ENCODE results near the gene DYNC1LI1. TPM values are rescaled to one million over a fixed set of nuclear protein-coding genes. Genes with fewer than 3 reads are reported as not detected.

DYNC1LI1 gene
- total and polyA plus RNA-seq, 9 of the 15 experiments (the other 6 are each of a cell fraction or from before 2014, with no cell fraction given), result 21.0 to 85.4 (median 61.3) TPM

- TF ChIP-seq PCBP1 (IDR thresholded peaks at IDR 0.05; ENCODE audit: low read depth, low read length, poor library complexity, severe bottlenecking) (no peak), SOX6 (IDR thresholded peaks at IDR 0.05) (peak; percentile 6; the same call in 1 of the 2 replicates), MGA (IDR thresholded peaks at IDR 0.05) (no peak), TFE3 (CRISPR knock-in tag; IDR thresholded peaks at IDR 0.05) (no peak), TGIF2 (CRISPR knock-in tag; IDR thresholded peaks at IDR 0.05) (no peak), FOXA3 (CRISPR knock-in tag; conservative IDR thresholded peaks at IDR 0.05 in 1 of 2, IDR thresholded peaks at IDR 0.05 in 1 of 2) (peak; percentile 72 to 76; a peak in 3 of 4 replicates), NCOR1 (IDR thresholded peaks at IDR 0.05) (peak; percentile 69), JUNB (CRISPR knock-in tag; conservative IDR thresholded peaks at IDR 0.05) (no peak), PTTG1 (tag; IDR thresholded peaks at IDR 0.05; ENCODE audit: low read depth) (no peak), PHTF2 (CRISPR knock-in tag; IDR thresholded peaks at IDR 0.05) (no peak), CTCF (IDR thresholded peaks at IDR 0.05 in 2 of 3, conservative IDR thresholded peaks at IDR 0.05 in 1 of 3; ENCODE audit: insufficient read depth in 2 of 3, low read depth in 1 of 3, low read length in 3 of 3) (peak in 2 of 3 experiments; percentile 10 to 18; a peak in 1 of 6 replicates)
These were observed 68.3 kb downstream of the DYNC1LI1 start, which contains the start of gene CMTM6 (continued) for GRCh38 chr3:32502118-32502945.

All from K562 (cell line).